ENCODE results near the gene CD2. TPM values are rescaled to one million over a fixed set of nuclear protein-coding genes. Genes with fewer than 3 reads are reported as not detected.

CD2 gene
- under 1 TPM in 1 of 4 donors, not detected in 3; 0.16 TPM for total RNA-seq

- Histone ChIP-seq H3K27ac (no peak within 1 kb of the TSS), H3K9me3 (no peaks in the 10 kb centered on the region), H3K36me3 (no peaks in the 10 kb centered on the region), H3K27me3 (no peaks in the 10 kb centered on the region), H3K4me3 (no peak within 1 kb of the TSS), H3K4me1 (no peaks in the 10 kb centered on the region)
- ATAC-seq (no peak), DNase-seq (no peak)
- TF ChIP-seq CTCF (IDR thresholded peaks at IDR 0.05 in 4 of 5, conservative IDR thresholded peaks at IDR 0.05 in 1 of 5) (no peak), POLR2A (IDR thresholded peaks at IDR 0.05) (peak in 1 of 2 donors; percentile 17)
- in situ Hi-C loops (cut with MboI; ENCODE audit: low sequenced_read_pairs in 4 of 4) (no loop called here), intact Hi-C loops (cut with DNase I; ENCODE audit: low total_unique reads) (no loop called here)
Measured at GRCh38 chr1:116754198-116754977, at the start of gene CD2. CD2 (plus strand) TSS chr1:116754430; CDS start chr1:116754493, 63 bp downstream.

- H3K36me3 ChIP-seq = no peaks in the 10 kb centered on the region
- H3K27me3 ChIP-seq = no peaks in the 10 kb centered on the region
- no peak overlapping the region for H3K4me3 ChIP-seq
- TF ChIP-seq POLR2A (IDR thresholded peaks at IDR 0.05) (no peak), CTCF (IDR thresholded peaks at IDR 0.05 in 4 of 5, conservative IDR thresholded peaks at IDR 0.05 in 1 of 5) (no peak)
- DNase-seq = no peak
- no peaks in the 10 kb centered on the region for H3K4me1 ChIP-seq
- H3K9me3 ChIP-seq = no peaks in the 10 kb centered on the region
- ATAC-seq = no peak
- intact Hi-C loops (cut with DNase I; ENCODE audit: low total_unique reads) = no loop called here
- no peak overlapping the region for H3K27ac ChIP-seq
- in situ Hi-C loops (cut with MboI; ENCODE audit: low sequenced_read_pairs in 4 of 4) = no loop called here
Measured at GRCh38 chr1:116706123-116706522, 48.1 kb upstream of the CD2 start.

GRCh38 chr1:116706841-116707240, 47.4 kb upstream of the CD2 start:
- no peaks in the 10 kb centered on the region for H3K9me3 ChIP-seq
- H3K27ac ChIP-seq = no peak overlapping the region
- no peaks in the 10 kb centered on the region for H3K27me3 ChIP-seq
- intact Hi-C loops (cut with DNase I; ENCODE audit: low total_unique reads) (no loop called here), in situ Hi-C loops (cut with MboI; ENCODE audit: low sequenced_read_pairs in 4 of 4) (no loop called here)
- no peaks in the 10 kb centered on the region for H3K4me1 ChIP-seq
- no peaks in the 10 kb centered on the region for H3K36me3 ChIP-seq
- DNase-seq = no peak
- no peak for ATAC-seq
- TF ChIP-seq POLR2A (IDR thresholded peaks at IDR 0.05) = no peak
- no peak for TF ChIP-seq CTCF (IDR thresholded peaks at IDR 0.05 in 4 of 5, conservative IDR thresholded peaks at IDR 0.05 in 1 of 5)
- no peak overlapping the region for H3K4me3 ChIP-seq

- in situ Hi-C loops (cut with MboI; ENCODE audit: low sequenced_read_pairs in 4 of 4) = no loop called here
- intact Hi-C loops (cut with DNase I; ENCODE audit: low total_unique reads) = no loop called here
- Histone ChIP-seq H3K4me1 (no peaks in the 10 kb centered on the region), H3K36me3 (no peaks in the 10 kb centered on the region), H3K27me3 (no peaks in the 10 kb centered on the region), H3K27ac (no peak overlapping the region), H3K9me3 (no peaks in the 10 kb centered on the region), H3K4me3 (no peak overlapping the region)
- no peak for ATAC-seq
- no peak for TF ChIP-seq CTCF (IDR thresholded peaks at IDR 0.05 in 4 of 5, conservative IDR thresholded peaks at IDR 0.05 in 1 of 5)
- TF ChIP-seq POLR2A (IDR thresholded peaks at IDR 0.05) = no peak
- no peak for DNase-seq
Measured at GRCh38 chr1:116708255-116708900, 45.9 kb upstream of the CD2 start.
